Measurements from ENCODE around the gene PRSS22.

- TF ChIP-seq, protein P1, sequence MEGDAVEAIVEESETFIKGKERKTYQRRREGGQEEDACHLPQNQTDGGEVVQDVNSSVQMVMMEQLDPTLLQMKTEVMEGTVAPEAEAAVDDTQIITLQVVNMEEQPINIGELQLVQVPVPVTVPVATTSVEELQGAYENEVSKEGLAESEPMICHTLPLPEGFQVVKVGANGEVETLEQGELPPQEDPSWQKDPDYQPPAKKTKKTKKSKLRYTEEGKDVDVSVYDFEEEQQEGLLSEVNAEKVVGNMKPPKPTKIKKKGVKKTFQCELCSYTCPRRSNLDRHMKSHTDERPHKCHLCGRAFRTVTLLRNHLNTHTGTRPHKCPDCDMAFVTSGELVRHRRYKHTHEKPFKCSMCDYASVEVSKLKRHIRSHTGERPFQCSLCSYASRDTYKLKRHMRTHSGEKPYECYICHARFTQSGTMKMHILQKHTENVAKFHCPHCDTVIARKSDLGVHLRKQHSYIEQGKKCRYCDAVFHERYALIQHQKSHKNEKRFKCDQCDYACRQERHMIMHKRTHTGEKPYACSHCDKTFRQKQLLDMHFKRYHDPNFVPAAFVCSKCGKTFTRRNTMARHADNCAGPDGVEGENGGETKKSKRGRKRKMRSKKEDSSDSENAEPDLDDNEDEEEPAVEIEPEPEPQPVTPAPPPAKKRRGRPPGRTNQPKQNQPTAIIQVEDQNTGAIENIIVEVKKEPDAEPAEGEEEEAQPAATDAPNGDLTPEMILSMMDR (conservative IDR thresholded peaks at IDR 0.05; ENCODE audit: low read length) = no peak
- TF ChIP-seq EZH2phosphoT487 (IDR thresholded peaks at IDR 0.05; ENCODE audit: borderline replicate concordance, low read depth, low read length) = no peak
Measured at GRCh38 chr16:2898831-2899563, 41.0 kb upstream of the PRSS22 start.
